Measurements from ENCODE around the gene MCAT. TPM values are rescaled to one million over a fixed set of nuclear protein-coding genes. Genes with fewer than 3 reads are reported as not detected.

The MCAT gene
- total and polyA plus RNA-seq, 4 donors = 10.0 to 32.3 (median 25.7) TPM

DNA sequence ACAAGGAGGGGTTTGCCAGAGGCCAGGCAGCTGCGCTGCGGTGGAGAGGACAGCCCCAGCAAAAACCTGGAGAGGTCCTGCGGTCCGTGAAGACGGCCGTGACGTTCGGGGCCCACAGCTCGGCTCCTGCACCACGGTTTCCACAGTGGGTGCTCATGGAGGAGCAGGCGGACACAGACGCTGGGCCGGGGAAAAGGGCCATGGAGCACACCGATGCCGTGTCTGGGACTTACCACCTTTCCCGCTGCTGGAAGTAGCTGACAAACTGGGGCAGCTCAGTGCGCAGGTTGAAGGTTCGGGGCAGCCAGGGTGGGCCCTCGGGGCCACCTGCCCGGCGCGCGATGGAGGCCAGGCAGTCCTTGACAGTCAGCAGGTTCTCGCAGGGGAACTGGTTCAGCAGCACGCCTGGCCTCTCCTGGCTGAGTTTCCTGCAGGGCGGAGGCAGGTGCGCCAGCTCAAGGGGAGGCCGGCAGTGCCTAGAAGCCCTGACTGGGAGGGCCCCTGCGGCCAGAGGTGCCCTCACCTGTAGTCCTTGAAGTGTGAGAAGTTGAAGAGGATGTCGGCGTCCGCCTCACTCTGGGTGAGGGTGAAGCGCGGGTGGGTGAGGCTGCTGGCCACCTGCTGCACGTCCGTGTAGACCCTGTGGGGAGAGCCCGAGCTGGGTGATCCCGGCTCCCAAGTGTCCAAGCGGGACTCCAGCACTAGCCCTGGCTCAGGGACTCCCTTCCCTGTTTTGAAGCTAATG is 30.9 kb upstream of the MCAT start:
- H3K4me1 ChIP-seq (ENCODE audit: control insufficient read depth, insufficient read depth, low read length) = no peaks in the 10 kb centered on the region
- H3K36me3 ChIP-seq (ENCODE audit: control insufficient read depth, insufficient read depth, low read length) = peaks cover 90% of the 10 kb centered on the region
- H3K27me3 ChIP-seq (ENCODE audit: control insufficient read depth, insufficient read depth, low read length) = no peaks in the 10 kb centered on the region
- H3K4me3 ChIP-seq (ENCODE audit: low read depth, low read length) = no peak overlapping the region
- WGBS (ENCODE audit: insufficient coverage) = 97% methylated on average over 39 of the region's 39 CpGs
- no peak for DNase-seq (ENCODE audit: low read depth in 4 of 6, low spot score in 6 of 6)
- H3K9me3 ChIP-seq (ENCODE audit: control insufficient read depth, insufficient read depth, low read length) = no peaks in the 10 kb centered on the region
- H3K27ac ChIP-seq (ENCODE audit: low read depth, low read length) = no peak overlapping the region

DNA sequence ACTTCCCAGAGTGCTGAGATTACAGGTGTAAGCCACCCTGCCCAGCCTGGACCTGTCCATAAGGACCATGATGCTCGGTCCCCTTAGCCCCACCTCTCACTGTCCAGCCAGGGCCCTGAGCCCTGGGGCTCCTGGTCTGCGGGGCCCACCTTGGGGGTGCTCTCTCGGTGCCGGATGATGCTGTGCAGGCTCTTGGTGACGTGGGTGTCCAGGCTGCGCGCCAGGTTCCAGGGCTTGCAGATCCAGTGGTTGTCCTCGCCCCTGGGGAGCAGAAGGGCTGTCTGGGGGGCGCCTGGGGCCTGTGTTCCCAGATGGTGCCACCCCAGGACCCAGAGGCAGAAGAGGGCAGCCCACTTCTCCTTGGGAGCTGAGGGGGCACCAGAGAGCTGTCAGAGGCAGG is 30.4 kb upstream of the MCAT start:
- no peaks in the 10 kb centered on the region for H3K27me3 ChIP-seq (ENCODE audit: control insufficient read depth, insufficient read depth, low read length)
- peaks cover 90% of the 10 kb centered on the region for H3K36me3 ChIP-seq (ENCODE audit: control insufficient read depth, insufficient read depth, low read length)
- H3K9me3 ChIP-seq (ENCODE audit: control insufficient read depth, insufficient read depth, low read length) = no peaks in the 10 kb centered on the region
- DNase-seq (ENCODE audit: low read depth in 4 of 6, low spot score in 6 of 6) = no peak
- no peaks in the 10 kb centered on the region for H3K4me1 ChIP-seq (ENCODE audit: control insufficient read depth, insufficient read depth, low read length)
- 97% methylated on average over 9 of the region's 9 CpGs for WGBS (ENCODE audit: insufficient coverage)
- H3K4me3 ChIP-seq (ENCODE audit: low read depth, low read length) = no peak overlapping the region
- H3K27ac ChIP-seq (ENCODE audit: low read depth, low read length) = no peak overlapping the region

DNA sequence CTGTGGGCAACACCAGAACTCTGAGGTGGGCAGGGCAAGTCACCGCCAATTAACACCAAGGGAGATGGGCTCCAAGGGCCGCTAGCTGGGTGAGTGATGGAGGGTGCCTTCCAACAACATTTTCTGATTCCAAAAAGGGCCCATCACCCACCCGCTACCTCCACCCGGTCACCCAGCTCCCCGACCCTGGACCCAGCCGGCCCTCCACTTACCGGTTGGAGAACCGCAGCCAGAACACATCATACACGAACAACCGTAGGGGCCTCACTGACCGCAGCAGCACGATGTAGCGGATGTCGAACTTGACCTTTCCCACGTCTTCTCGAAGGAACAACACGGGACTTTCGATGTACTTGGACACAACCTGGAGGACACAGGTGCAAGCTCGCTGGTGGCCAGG is 29.0 kb upstream of the MCAT start:
- WGBS (ENCODE audit: insufficient coverage) = 95% methylated on average over 18 of the region's 19 CpGs

DNA sequence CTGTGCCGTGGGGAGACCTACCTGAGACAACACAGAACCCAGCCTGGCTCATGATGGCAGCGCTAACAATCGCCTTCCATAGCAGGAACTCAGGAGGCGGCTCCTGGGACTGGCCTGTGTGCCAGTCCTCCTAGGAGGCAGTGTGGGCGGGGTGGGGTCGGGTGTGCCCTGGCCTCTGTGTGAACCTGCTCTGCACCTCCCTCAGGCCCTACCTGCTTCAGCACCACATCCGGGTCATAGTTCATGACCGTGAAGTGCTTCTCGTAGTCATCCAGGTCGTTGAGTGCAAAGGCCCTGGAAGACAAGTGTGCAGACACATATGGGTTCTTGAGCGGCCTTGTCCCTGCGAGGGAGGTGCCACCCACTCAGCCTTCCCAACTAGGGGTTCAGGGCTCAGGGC is 28.4 kb upstream of the MCAT start:
- 92% methylated on average over 11 of the region's 12 CpGs for WGBS (ENCODE audit: insufficient coverage)
- H3K36me3 ChIP-seq (ENCODE audit: control insufficient read depth, insufficient read depth, low read length) = peaks cover 99% of the 10 kb centered on the region

More for the DNA sequence above, 29.0 kb upstream of the MCAT start:
- Histone ChIP-seq H3K36me3 (ENCODE audit: control insufficient read depth, insufficient read depth, low read length) (peaks cover 97% of the 10 kb centered on the region), H3K9me3 (ENCODE audit: control insufficient read depth, insufficient read depth, low read length) (no peaks in the 10 kb centered on the region), H3K27me3 (ENCODE audit: control insufficient read depth, insufficient read depth, low read length) (no peaks in the 10 kb centered on the region), H3K4me1 (ENCODE audit: control insufficient read depth, insufficient read depth, low read length) (no peaks in the 10 kb centered on the region), H3K4me3 (ENCODE audit: low read depth, low read length) (no peak overlapping the region), H3K27ac (ENCODE audit: low read depth, low read length) (no peak overlapping the region)
- no peak for DNase-seq (ENCODE audit: low read depth in 4 of 6, low spot score in 6 of 6)

GRCh38 chr22:43171019-43171491 is 27.9 kb upstream of the MCAT start:
- Histone ChIP-seq H3K9me3 (ENCODE audit: control insufficient read depth, insufficient read depth, low read length) (no peaks in the 10 kb centered on the region), H3K36me3 (ENCODE audit: control insufficient read depth, insufficient read depth, low read length) (peaks cover 99% of the 10 kb centered on the region), H3K4me3 (ENCODE audit: low read depth, low read length) (no peak overlapping the region), H3K27ac (ENCODE audit: low read depth, low read length) (no peak overlapping the region), H3K27me3 (ENCODE audit: control insufficient read depth, insufficient read depth, low read length) (no peaks in the 10 kb centered on the region), H3K4me1 (ENCODE audit: control insufficient read depth, insufficient read depth, low read length) (no peaks in the 10 kb centered on the region)
- WGBS (ENCODE audit: insufficient coverage) = 92% methylated on average over 10 of the region's 14 CpGs
- no peak for DNase-seq (ENCODE audit: low read depth in 4 of 6, low spot score in 6 of 6)

More for the DNA sequence above, 28.4 kb upstream of the MCAT start:
- H3K27me3 ChIP-seq (ENCODE audit: control insufficient read depth, insufficient read depth, low read length) = no peaks in the 10 kb centered on the region
- no peak overlapping the region for H3K4me3 ChIP-seq (ENCODE audit: low read depth, low read length)
- DNase-seq (ENCODE audit: low read depth in 4 of 6, low spot score in 6 of 6) = no peak
- H3K27ac ChIP-seq (ENCODE audit: low read depth, low read length) = no peak overlapping the region
- H3K9me3 ChIP-seq (ENCODE audit: control insufficient read depth, insufficient read depth, low read length) = no peaks in the 10 kb centered on the region
- H3K4me1 ChIP-seq (ENCODE audit: control insufficient read depth, insufficient read depth, low read length) = no peaks in the 10 kb centered on the region

GRCh38 chr22:43170131-43170480 is 26.9 kb upstream of the MCAT start:
- Histone ChIP-seq H3K27me3 (ENCODE audit: control insufficient read depth, insufficient read depth, low read length) (no peaks in the 10 kb centered on the region), H3K4me1 (ENCODE audit: control insufficient read depth, insufficient read depth, low read length) (no peaks in the 10 kb centered on the region), H3K36me3 (ENCODE audit: control insufficient read depth, insufficient read depth, low read length) (peaks cover 94% of the 10 kb centered on the region), H3K27ac (ENCODE audit: low read depth, low read length) (no peak overlapping the region), H3K4me3 (ENCODE audit: low read depth, low read length) (no peak overlapping the region), H3K9me3 (ENCODE audit: control insufficient read depth, insufficient read depth, low read length) (no peaks in the 10 kb centered on the region)
- no peak for DNase-seq (ENCODE audit: low read depth in 4 of 6, low spot score in 6 of 6)
- WGBS (ENCODE audit: insufficient coverage) = 89% methylated on average over 9 of the region's 9 CpGs

GRCh38 chr22:43169310-43170130 is 26.3 kb upstream of the MCAT start:
- DNase-seq (ENCODE audit: low read depth in 4 of 6, low spot score in 6 of 6) = no peak
- Histone ChIP-seq H3K9me3 (ENCODE audit: control insufficient read depth, insufficient read depth, low read length) (no peaks in the 10 kb centered on the region), H3K27ac (ENCODE audit: low read depth, low read length) (no peak overlapping the region), H3K4me1 (ENCODE audit: control insufficient read depth, insufficient read depth, low read length) (no peaks in the 10 kb centered on the region), H3K27me3 (ENCODE audit: control insufficient read depth, insufficient read depth, low read length) (no peaks in the 10 kb centered on the region), H3K4me3 (ENCODE audit: low read depth, low read length) (no peak overlapping the region), H3K36me3 (ENCODE audit: control insufficient read depth, insufficient read depth, low read length) (peaks cover 88% of the 10 kb centered on the region)
- WGBS (ENCODE audit: insufficient coverage) = 98% methylated on average over 23 of the region's 23 CpGs

DNA sequence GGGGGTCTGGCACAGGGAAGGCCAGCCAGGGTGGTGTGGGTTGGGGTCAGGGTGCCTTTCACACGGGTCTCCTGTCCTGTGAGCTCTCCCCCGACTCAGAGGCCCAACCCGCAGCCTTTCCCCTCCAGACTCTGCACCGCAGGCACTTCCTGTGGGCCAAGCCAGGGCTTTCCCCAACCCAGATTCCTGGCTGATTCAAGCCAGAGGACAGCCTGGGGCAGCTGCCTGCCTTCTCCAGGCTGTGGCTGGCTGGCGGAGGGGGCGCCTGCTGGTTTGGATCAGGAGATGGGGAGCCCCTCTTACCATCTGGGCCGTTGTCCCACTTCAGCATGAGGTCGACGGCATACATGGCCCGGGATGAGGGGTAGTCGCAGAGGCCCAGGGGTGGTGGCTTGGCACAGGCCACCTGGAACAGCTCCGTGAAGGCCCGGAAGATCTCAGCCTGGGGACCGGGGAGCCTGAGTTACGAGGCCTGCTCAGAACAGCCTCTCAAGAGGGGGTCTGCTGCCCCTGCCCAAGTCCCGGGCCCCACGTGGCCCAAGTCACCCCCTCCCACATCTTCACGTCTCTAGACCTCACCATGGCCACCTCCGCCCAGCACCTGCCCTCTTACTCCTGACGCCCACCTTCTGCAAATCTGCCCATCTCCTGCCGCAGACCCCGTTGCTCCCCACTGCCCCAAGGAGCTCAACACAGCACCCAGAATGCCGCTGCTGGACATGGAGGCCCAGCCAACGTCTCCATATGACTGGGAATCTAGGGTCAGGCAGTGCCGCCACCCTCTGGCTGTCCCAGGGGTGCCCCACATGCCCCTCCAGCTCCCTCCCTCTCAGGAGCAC is 25.5 kb upstream of the MCAT start:
- H3K36me3 ChIP-seq (ENCODE audit: control insufficient read depth, insufficient read depth, low read length) = peaks cover 80% of the 10 kb centered on the region
- no peak overlapping the region for H3K4me3 ChIP-seq (ENCODE audit: low read depth, low read length)
- H3K27ac ChIP-seq (ENCODE audit: low read depth, low read length) = no peak overlapping the region
- no peaks in the 10 kb centered on the region for H3K27me3 ChIP-seq (ENCODE audit: control insufficient read depth, insufficient read depth, low read length)
- H3K9me3 ChIP-seq (ENCODE audit: control insufficient read depth, insufficient read depth, low read length) = no peaks in the 10 kb centered on the region
- peaks cover 3% of the 10 kb centered on the region for H3K4me1 ChIP-seq (ENCODE audit: control insufficient read depth, insufficient read depth, low read length)
- 85% methylated on average over 22 of the region's 25 CpGs for WGBS (ENCODE audit: insufficient coverage)
- no peak for DNase-seq (ENCODE audit: low read depth in 4 of 6, low spot score in 6 of 6)

DNA sequence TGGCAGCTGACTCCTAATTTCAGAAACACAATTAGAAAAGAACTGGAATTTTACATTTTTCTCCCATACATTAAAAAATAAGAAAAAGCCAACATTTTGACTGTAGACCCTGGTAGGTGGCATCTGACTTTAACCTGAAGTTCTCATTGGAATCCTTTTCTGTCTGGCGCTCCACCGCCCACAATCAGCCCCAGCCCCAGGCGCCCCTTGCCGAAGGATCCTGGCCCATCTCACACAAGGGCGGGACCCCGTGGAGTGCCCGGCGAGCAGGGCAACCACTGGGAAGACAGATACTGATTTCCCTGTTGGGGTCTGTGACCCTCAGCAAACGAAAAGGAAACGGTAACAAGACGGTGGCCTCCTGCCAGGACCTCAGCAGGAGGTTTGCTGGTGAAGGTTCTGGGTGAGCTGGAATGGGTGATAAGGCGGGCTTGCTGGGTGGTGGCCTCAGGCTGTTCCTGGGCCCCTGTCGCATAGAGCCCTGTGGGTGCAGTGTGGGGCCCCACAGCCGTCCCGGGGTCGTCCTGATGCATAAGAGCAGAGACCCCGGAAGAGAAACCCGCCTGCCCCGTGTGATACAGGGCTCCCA is 23.9 kb upstream of the MCAT start:
- Histone ChIP-seq H3K27ac (ENCODE audit: low read depth, low read length) (no peak overlapping the region), H3K4me1 (ENCODE audit: control insufficient read depth, insufficient read depth, low read length) (peaks cover 5% of the 10 kb centered on the region), H3K36me3 (ENCODE audit: control insufficient read depth, insufficient read depth, low read length) (peaks cover 77% of the 10 kb centered on the region), H3K27me3 (ENCODE audit: control insufficient read depth, insufficient read depth, low read length) (no peaks in the 10 kb centered on the region), H3K4me3 (ENCODE audit: low read depth, low read length) (no peak overlapping the region), H3K9me3 (ENCODE audit: control insufficient read depth, insufficient read depth, low read length) (no peaks in the 10 kb centered on the region)
- 93% methylated on average over 15 of the region's 19 CpGs for WGBS (ENCODE audit: insufficient coverage)
- DNase-seq (ENCODE audit: low read depth in 4 of 6, low spot score in 6 of 6) = no peak

Measured in spinal cord (tissue), 10 donors.